22Rv1 (cell line): ENCODE results near the gene KCNQ1.

ENCODE experiments used
- H3K27ac ChIP-seq: fragments of 450-650 bp; 2 replicates; pipeline ENCODE4 v1.5.1; 2017
- CTCF ChIP-seq: fragments of 450-650 bp; IDR thresholded peaks from 2 replicates; pipeline ENCODE4 v1.5.1; 2017; ENCODE audit warnings: mild to moderate bottlenecking
- ZFX ChIP-seq: fragments of 450-650 bp; IDR thresholded peaks from 2 replicates; pipeline ENCODE4 v1.6.1; 2017; ENCODE audit warnings: antibody characterized with exemption, borderline replicate concordance

KCNQ1 gene

GRCh38 chr11:2728128-2728662 lies 283.4 kb downstream of the KCNQ1 start:
- TF ChIP-seq ZFX (no peak), CTCF (no peak)
- H3K27ac ChIP-seq = no peak overlapping the region

- TF ChIP-seq CTCF (no peak), ZFX (no peak)
These were observed 284.0 kb downstream of the KCNQ1 start for GRCh38 chr11:2728663-2729332.

GRCh38 chr11:2729841-2730240 lies 285.0 kb downstream of the KCNQ1 start:
- H3K27ac ChIP-seq = no peak overlapping the region
- TF ChIP-seq ZFX (no peak), CTCF (no peak)

More at GRCh38 chr11:2728663-2729332, 284.0 kb downstream of the KCNQ1 start:
- H3K27ac ChIP-seq = no peak overlapping the region

- TF ChIP-seq ZFX (no peak), CTCF (no peak)
- no peak overlapping the region for H3K27ac ChIP-seq
These were observed 285.7 kb downstream of the KCNQ1 start for GRCh38 chr11:2730272-2731129.

- TF ChIP-seq CTCF = no peak
- no peak for TF ChIP-seq ZFX
- no peak overlapping the region for H3K27ac ChIP-seq
These were observed 286.6 kb downstream of the KCNQ1 start for GRCh38 chr11:2731130-2732125.

GRCh38 chr11:2732261-2732939 lies 287.6 kb downstream of the KCNQ1 start:
- no peak overlapping the region for H3K27ac ChIP-seq
- TF ChIP-seq ZFX = no peak
- no peak for TF ChIP-seq CTCF
